OCI-LY7 (cell line): ENCODE measurements around the gene TENT5C. TPM values are rescaled to one million over a fixed set of nuclear protein-coding genes. Genes with fewer than 3 reads are reported as not detected.
A peak's percentile ranks its signal among the peaks of the same experiment; 100 is the strongest.

ENCODE experiments used
- BruUV-seq: library from RNA; stranded (reverse); fragments of 400-500 nt; replicated peaks from 2 replicates; lab custom pipeline; 2021; lab: Mats Ljungman, UMichigan
- CTCF ChIA-PET: fragments of 300-600 bp; sonication (Branson Sonifier 250); formaldehyde crosslinking; loops from one replicate; lab custom pipeline; 2022; ENCODE audit warnings: antibody characterized with exemption; ENCODE audit not compliant: unreplicated experiment; lab: Charles Lee
- POLR2A ChIA-PET: fragments of 300-600 bp; sonication (Branson Sonifier 250); formaldehyde crosslinking; loops from one replicate; lab custom pipeline; 2022; ENCODE audit warnings: antibody characterized with exemption; lab: Charles Lee
- DNase-seq: peaks from one replicate; pipeline ENCODE4 v3.0.0-alpha.2; 2015; ENCODE audit warnings: low spot score
- H2AFZ ChIP-seq: fragments of 200-600 bp; sonication (generic), shearing (Covaris generic); 2 replicates; pipeline ENCODE4 v1.6.1; 2014; ENCODE audit warnings: mild to moderate bottlenecking, antibody characterized with exemption, low read length, moderate library complexity
- H3K27ac ChIP-seq: fragments of 200-600 bp; sonication (generic); 2 replicates; pipeline ENCODE4 v1.5.1; 2014; ENCODE audit warnings: mixed run types, low read depth, mild to moderate bottlenecking, moderate library complexity, low read length, inconsistent platforms; ENCODE audit not compliant: poor library complexity, severe bottlenecking
- H3K36me3 ChIP-seq: fragments of 200-600 bp; sonication (generic); 2 replicates; pipeline ENCODE4 v1.6.1; 2014; ENCODE audit warnings: mild to moderate bottlenecking, antibody characterized with exemption, low read length, moderate library complexity, mixed read lengths; ENCODE audit not compliant: insufficient read depth
- H3K4me1 ChIP-seq: fragments of 200-600 bp; sonication (generic); 2 replicates; pipeline ENCODE4 v1.5.1; 2014; ENCODE audit warnings: mild to moderate bottlenecking, low read length; ENCODE audit not compliant: insufficient read depth, poor library complexity, severe bottlenecking
- H3K4me2 ChIP-seq: fragments of 200-600 bp; sonication (generic); 2 replicates; pipeline ENCODE4 v1.6.1; 2014; ENCODE audit warnings: mild to moderate bottlenecking, low read length
- H3K4me3 ChIP-seq: fragments of 200-600 bp; sonication (generic); 2 replicates; pipeline ENCODE4 v1.5.1; 2014; ENCODE audit warnings: mild to moderate bottlenecking, low read depth, low read length; ENCODE audit not compliant: poor library complexity, severe bottlenecking
- H3K79me2 ChIP-seq: fragments of 200-600 bp; sonication (generic); 2 replicates; pipeline ENCODE4 v1.6.1; 2016; ENCODE audit warnings: low read depth, mild to moderate bottlenecking, low read length, moderate library complexity, mixed read lengths; ENCODE audit not compliant: insufficient read depth
- H3K9me2 ChIP-seq: fragments of 200-600 bp; sonication (generic); 2 replicates; pipeline ENCODE4 v1.6.1; 2016; ENCODE audit warnings: mild to moderate bottlenecking, low read length, mixed read lengths; ENCODE audit not compliant: insufficient read depth
- H3K9me3 ChIP-seq: fragments of 200-600 bp; sonication (generic); 2 replicates; pipeline ENCODE4 v1.6.1; 2014; ENCODE audit warnings: mild to moderate bottlenecking, mixed run types, low read length, mixed read lengths
- H4K20me1 ChIP-seq: fragments of 200-600 bp; sonication (generic); 2 replicates; pipeline ENCODE4 v1.6.1; 2014; ENCODE audit warnings: mild to moderate bottlenecking, antibody characterized with exemption, low read length, moderate library complexity, mixed read lengths; ENCODE audit not compliant: insufficient read depth
- CTCF ChIP-seq: fragments of 200-600 bp; sonication (generic); conservative IDR thresholded peaks from 2 replicates; pipeline ENCODE4 v1.5.1; 2014; ENCODE audit warnings: mild to moderate bottlenecking, antibody characterized with exemption, low read length, moderate library complexity, mixed read lengths
- EZH2phosphoT487 ChIP-seq: fragments of 200-600 bp; sonication (generic); IDR thresholded peaks from 2 replicates; pipeline ENCODE4 v1.6.1; 2018; ENCODE audit warnings: low read depth, borderline replicate concordance, mild to moderate bottlenecking, mixed run types, antibody characterized with exemption, low read length, moderate library complexity, mixed read lengths
- intact Hi-C: fragments of 100-400 bp; cut with micrococcal nuclease; formaldehyde crosslinking; loops from one replicate; pipeline ENCODE4 v1.10.0; 2022; ENCODE audit not compliant: unreplicated experiment
- total RNA-seq, 2 experiments: library from RNA; depleted of rRNA in 1 of 2; stranded (reverse); fragments of >200 nt in 1 of 2; shearing (Covaris generic) in 1 of 2; gene quantifications; 2 replicates each; pipeline ENCODE4 v1.2.3, GENCODE V29; 2014 to 2022

TENT5C gene
- total RNA-seq, 2 experiments from 2014 or later: 13.3 to 31.1 TPM

- Histone ChIP-seq H2AFZ (peak overlapping the region; percentile 13; the same call in 1 of the 2 replicates), H3K9me2 (no peaks in the 10 kb centered on the region), H3K9me3 (no peaks in the 10 kb centered on the region), H3K79me2 (no peaks in the 10 kb centered on the region), H3K4me3 (peak overlapping the region; percentile 8), H3K27ac (peak overlapping the region; percentile 98), H4K20me1 (no peaks in the 10 kb centered on the region), H3K4me2 (peak overlapping the region; percentile 73), H3K36me3 (no peaks in the 10 kb centered on the region), H3K4me1 (peaks cover 83% of the 10 kb centered on the region)
- POLR2A ChIA-PET: interaction anchor here (1.9 to 19.4 kb wide), 3 partner anchors 12 to 23 kb away, joined by 4 to 760 read pairs (median 74); no protein-coding TSS in a partner anchor
- intact Hi-C loops: no loop called here
- DNase-seq: peak; percentile 54
- no peak for TF ChIP-seq CTCF
- no peak for TF ChIP-seq EZH2phosphoT487
- CTCF ChIA-PET: interaction anchor here (1.0 kb wide), 1 partner anchor 11 kb away, joined by 3 read pairs; no protein-coding TSS in a partner anchor
- BruUV-seq: no TSS peak
Measured at GRCh38 chr1:117652421-117652820, 46.6 kb downstream of the TENT5C start.

- H2AFZ ChIP-seq: no peak overlapping the region
- H3K79me2 ChIP-seq: no peaks in the 10 kb centered on the region
- peak overlapping the region; percentile 98 for H3K27ac ChIP-seq
- peaks cover 91% of the 10 kb centered on the region for H3K4me1 ChIP-seq
- no peaks in the 10 kb centered on the region for H3K9me3 ChIP-seq
- intact Hi-C loops: no loop called here
- H3K4me2 ChIP-seq: peak overlapping the region; percentile 73
- CTCF ChIA-PET: interaction anchor here (0.6 to 1.1 kb wide), 3 partner anchors 11 to 59 kb away, joined by 3 read pairs; no protein-coding TSS in a partner anchor
- no peak for DNase-seq
- H3K36me3 ChIP-seq: no peaks in the 10 kb centered on the region
- TF ChIP-seq CTCF (no peak), EZH2phosphoT487 (no peak)
- POLR2A ChIA-PET: interaction anchor here (0.9 to 19.4 kb wide), 4 partner anchors 11 to 118 kb away, joined by 3 to 760 read pairs (median 39); no protein-coding TSS in a partner anchor
- BruUV-seq: no TSS peak
- H3K9me2 ChIP-seq: no peaks in the 10 kb centered on the region
- no peaks in the 10 kb centered on the region for H4K20me1 ChIP-seq
- H3K4me3 ChIP-seq: no peak overlapping the region
Measured at GRCh38 chr1:117653195-117653594, 47.3 kb downstream of the TENT5C start.
